ENCODE data around the gene CDH4. TPM values are rescaled to one million over a fixed set of nuclear protein-coding genes. Genes with fewer than 3 reads are reported as not detected.
A peak's percentile ranks its signal among the peaks of the same experiment; 100 is the strongest.

CDH4 gene
- total and polyA plus RNA-seq, 2 of the 4 experiments (the other 2 are of a cell fraction): 1.6 to 3.5 TPM

DNA sequence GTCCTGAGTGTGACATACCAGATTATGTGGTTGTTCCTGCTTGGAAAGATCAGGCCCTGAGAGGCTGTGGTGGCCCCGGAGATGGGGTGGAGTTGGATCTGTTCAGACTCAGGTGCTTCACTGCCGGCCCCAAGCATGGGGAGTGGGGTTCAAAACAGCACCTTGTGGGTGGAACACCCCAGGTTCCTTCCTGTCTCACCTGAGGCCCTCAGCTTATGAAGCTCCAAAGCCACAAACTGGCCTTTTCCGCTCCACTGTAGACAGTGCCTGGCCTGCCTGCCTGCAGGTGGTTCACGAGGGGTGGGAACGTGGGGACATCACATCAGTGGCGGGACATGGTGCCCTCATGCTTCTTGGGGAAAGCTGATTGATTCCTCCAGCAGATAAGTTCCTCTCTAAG, 667.2 kb downstream of the CDH4 start:
- Histone ChIP-seq H3K27me3 (ENCODE audit: control insufficient read depth, insufficient read depth, low read length) (no peaks in the 10 kb centered on the region), H3K56ac (ENCODE audit: extremely low read depth, insufficient read depth, low read length) (no peak overlapping the region), H3K27ac (ENCODE audit: insufficient read depth, low read length) (no peak overlapping the region), H3K79me1 (ENCODE audit: low read depth in 1 of 2, low read length in 2 of 2) (no peaks in the 10 kb centered on the region), H3K36me3 (ENCODE audit: control insufficient read depth, insufficient read depth, low read length) (no peaks in the 10 kb centered on the region), H4K91ac (ENCODE audit: insufficient read depth, low read depth, low read length) (no peak overlapping the region), H2BK120ac (ENCODE audit: low read depth, low read length) (no peak overlapping the region), H3K4me3 (ENCODE audit: insufficient read depth, low read depth, low read length) (no peak overlapping the region), H4K5ac (ENCODE audit: low read depth, low read length) (no peak overlapping the region), H3K23ac (ENCODE audit: low read depth, low read length) (no peak overlapping the region), H3K18ac (ENCODE audit: low read depth, low read length) (no peak overlapping the region), H4K20me1 (ENCODE audit: insufficient read depth, low read length) (no peaks in the 10 kb centered on the region), H2BK15ac (ENCODE audit: low read depth, low read length) (no peak overlapping the region), H2AK5ac (ENCODE audit: low read depth, low read length) (no peak overlapping the region), H3K14ac (replicated peaks; ENCODE audit: low read depth, low read length) (no peak overlapping the region), H4K8ac (ENCODE audit: low read depth in 2 of 2, low read length in 2 of 2) (no peak overlapping the region), H2BK20ac (ENCODE audit: low read depth, low read length) (no peak overlapping the region), H3K9me1 (ENCODE audit: insufficient read depth, low read length) (no peaks in the 10 kb centered on the region), H3K4ac (ENCODE audit: low read depth, low read length) (no peak overlapping the region), H2AFZ (replicated peaks; ENCODE audit: low read length, poor library complexity) (peak overlapping the region; percentile 21), H3K4me1 (ENCODE audit: control insufficient read depth, insufficient read depth, low read length) (no peaks in the 10 kb centered on the region), H3K9me3 (ENCODE audit: control insufficient read depth, insufficient read depth, low read length) (peaks cover 11% of the 10 kb centered on the region; the same call in 1 of the 2 replicates), H3K9ac (ENCODE audit: low read depth, low read length) (no peak overlapping the region), H2AK9ac (replicated peaks; ENCODE audit: low read depth, low read length, poor library complexity) (no peak overlapping the region), H2BK5ac (ENCODE audit: low read depth, low read length, poor library complexity, severe bottlenecking) (no peak overlapping the region), H3K4me2 (ENCODE audit: low read depth, low read length) (no peak overlapping the region)
- in situ Hi-C loops (cut with MboI; ENCODE audit: low sequenced_read_pairs): no loop called here
- ATAC-seq (ENCODE audit: low read depth) (no peak), DNase-seq (no peak)
- dilution Hi-C loops (cut with HindIII; ENCODE audit: low sequenced_read_pairs, unreplicated experiment): no loop called here
- intact Hi-C loops (cut with micrococcal nuclease): no loop called here
- BruUV-seq (replicated peaks): no TSS peak
- ChIA-PET POLR2A (ENCODE audit: unreplicated experiment) (no interaction called here), CTCF (no interaction called here)
- WGBS, 2 experiments (ENCODE audit: extremely low coverage in 2 of 2, insufficient read length in 1 of 2): no CpG with 5 or more reads among the region's 6 CpGs
- TF ChIP-seq CHD1 (IDR thresholded peaks at IDR 0.05; ENCODE audit: low read depth, low read length) (no peak), POLR2A (IDR thresholded peaks at IDR 0.05; ENCODE audit: low read depth, low read length) (no peak), MXI1 (IDR thresholded peaks at IDR 0.05; ENCODE audit: borderline replicate concordance, low read depth, low read length) (no peak), CEBPB (IDR thresholded peaks at IDR 0.05; ENCODE audit: low read depth, low read length) (no peak), MAFK (IDR thresholded peaks at IDR 0.05; ENCODE audit: low read depth, low read length) (no peak), MAZ (IDR thresholded peaks at IDR 0.05; ENCODE audit: borderline replicate concordance, low read depth, low read length) (no peak)
- TF ChIP-seq, protein P1, sequence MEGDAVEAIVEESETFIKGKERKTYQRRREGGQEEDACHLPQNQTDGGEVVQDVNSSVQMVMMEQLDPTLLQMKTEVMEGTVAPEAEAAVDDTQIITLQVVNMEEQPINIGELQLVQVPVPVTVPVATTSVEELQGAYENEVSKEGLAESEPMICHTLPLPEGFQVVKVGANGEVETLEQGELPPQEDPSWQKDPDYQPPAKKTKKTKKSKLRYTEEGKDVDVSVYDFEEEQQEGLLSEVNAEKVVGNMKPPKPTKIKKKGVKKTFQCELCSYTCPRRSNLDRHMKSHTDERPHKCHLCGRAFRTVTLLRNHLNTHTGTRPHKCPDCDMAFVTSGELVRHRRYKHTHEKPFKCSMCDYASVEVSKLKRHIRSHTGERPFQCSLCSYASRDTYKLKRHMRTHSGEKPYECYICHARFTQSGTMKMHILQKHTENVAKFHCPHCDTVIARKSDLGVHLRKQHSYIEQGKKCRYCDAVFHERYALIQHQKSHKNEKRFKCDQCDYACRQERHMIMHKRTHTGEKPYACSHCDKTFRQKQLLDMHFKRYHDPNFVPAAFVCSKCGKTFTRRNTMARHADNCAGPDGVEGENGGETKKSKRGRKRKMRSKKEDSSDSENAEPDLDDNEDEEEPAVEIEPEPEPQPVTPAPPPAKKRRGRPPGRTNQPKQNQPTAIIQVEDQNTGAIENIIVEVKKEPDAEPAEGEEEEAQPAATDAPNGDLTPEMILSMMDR (conservative IDR thresholded peaks at IDR 0.05; ENCODE audit: low read depth, low read length): no peak
- TF ChIP-seq, protein P2, sequence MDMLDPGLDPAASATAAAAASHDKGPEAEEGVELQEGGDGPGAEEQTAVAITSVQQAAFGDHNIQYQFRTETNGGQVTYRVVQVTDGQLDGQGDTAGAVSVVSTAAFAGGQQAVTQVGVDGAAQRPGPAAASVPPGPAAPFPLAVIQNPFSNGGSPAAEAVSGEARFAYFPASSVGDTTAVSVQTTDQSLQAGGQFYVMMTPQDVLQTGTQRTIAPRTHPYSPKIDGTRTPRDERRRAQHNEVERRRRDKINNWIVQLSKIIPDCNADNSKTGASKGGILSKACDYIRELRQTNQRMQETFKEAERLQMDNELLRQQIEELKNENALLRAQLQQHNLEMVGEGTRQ (IDR thresholded peaks at IDR 0.05; ENCODE audit: low read depth, low read length): no peak
- TF ChIP-seq, protein P3, sequence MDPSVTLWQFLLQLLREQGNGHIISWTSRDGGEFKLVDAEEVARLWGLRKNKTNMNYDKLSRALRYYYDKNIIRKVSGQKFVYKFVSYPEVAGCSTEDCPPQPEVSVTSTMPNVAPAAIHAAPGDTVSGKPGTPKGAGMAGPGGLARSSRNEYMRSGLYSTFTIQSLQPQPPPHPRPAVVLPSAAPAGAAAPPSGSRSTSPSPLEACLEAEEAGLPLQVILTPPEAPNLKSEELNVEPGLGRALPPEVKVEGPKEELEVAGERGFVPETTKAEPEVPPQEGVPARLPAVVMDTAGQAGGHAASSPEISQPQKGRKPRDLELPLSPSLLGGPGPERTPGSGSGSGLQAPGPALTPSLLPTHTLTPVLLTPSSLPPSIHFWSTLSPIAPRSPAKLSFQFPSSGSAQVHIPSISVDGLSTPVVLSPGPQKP (IDR thresholded peaks at IDR 0.05; ENCODE audit: borderline replicate concordance, low read depth, low read length): no peak

Data from IMR-90 (cell line).